HG03558 (cell line): ENCODE measurements around the gene KCNK3.

ENCODE experiments used
- ATAC-seq: cut with Tn5 transposase; IDR thresholded peaks from one replicate; pipeline ENCODE4 v1.9.1; 2021; ENCODE audit warnings: moderate number of reproducible peaks; ENCODE audit not compliant: unreplicated experiment; ENCODE audit errors: extremely low read depth

The KCNK3 gene

GRCh38 chr2:26685989-26686839 is 6.3 kb upstream of the KCNK3 start:
- ATAC-seq, result no peak

GRCh38 chr2:26687328-26687727 is 5.2 kb upstream of the KCNK3 start:
- no peak for ATAC-seq

GRCh38 chr2:26687801-26688200 is 4.7 kb upstream of the KCNK3 start:
- no peak for ATAC-seq

- no peak for ATAC-seq
These were observed 1.4 kb upstream of the KCNK3 start for GRCh38 chr2:26691161-26691560.

- ATAC-seq, result no peak
These were observed 642 bp upstream of the KCNK3 start for GRCh38 chr2:26691881-26692278.

GRCh38 chr2:26692897-26693849 is 651 bp downstream of the KCNK3 start:
- ATAC-seq, result no peak

GRCh38 chr2:26694001-26694400 is 1.5 kb downstream of the KCNK3 start:
- no peak for ATAC-seq

GRCh38 chr2:26696351-26696816 is 3.9 kb downstream of the KCNK3 start:
- no peak for ATAC-seq

- ATAC-seq, result no peak
These were observed 4.9 kb downstream of the KCNK3 start for GRCh38 chr2:26697425-26697824.

GRCh38 chr2:26699295-26699694 is 6.8 kb downstream of the KCNK3 start:
- no peak for ATAC-seq

GRCh38 chr2:26700078-26700477 is 7.6 kb downstream of the KCNK3 start:
- ATAC-seq, result no peak

- no peak for ATAC-seq
These were observed 9.1 kb downstream of the KCNK3 start for GRCh38 chr2:26701596-26701995.

GRCh38 chr2:26702025-26702424 is 9.5 kb downstream of the KCNK3 start:
- no peak for ATAC-seq

- ATAC-seq, result no peak
These were observed 12.0 kb downstream of the KCNK3 start for GRCh38 chr2:26704441-26704977.

GRCh38 chr2:26705126-26705525 is 12.6 kb downstream of the KCNK3 start:
- no peak for ATAC-seq

- no peak for ATAC-seq
These were observed 13.6 kb downstream of the KCNK3 start for GRCh38 chr2:26706093-26706492.

- no peak for ATAC-seq
These were observed 14.3 kb downstream of the KCNK3 start for GRCh38 chr2:26706616-26707473.

GRCh38 chr2:26707747-26708146 is 15.2 kb downstream of the KCNK3 start:
- ATAC-seq, result no peak

GRCh38 chr2:26708457-26708856 is 15.9 kb downstream of the KCNK3 start:
- no peak for ATAC-seq
